GM21717 (cell line): ENCODE data around the gene KIF1A.
"Not testable (repeated sequence)": the region's sequence is repeated elsewhere in the genome, so short reads cannot be mapped to it uniquely, and the experiment has no call there.

Source experiments
- ATAC-seq: cut with Tn5 transposase; IDR thresholded peaks from one replicate; pipeline ENCODE4 v1.9.1; 2021; ENCODE audit warnings: mild to moderate bottlenecking, moderate library complexity; ENCODE audit not compliant: unreplicated experiment

KIF1A gene

GRCh38 chr2:240848900-240849680 is 29.1 kb upstream of the KIF1A start:
- no peak for ATAC-seq

- ATAC-seq, result no peak
Observed at GRCh38 chr2:240847817-240848216, 27.8 kb upstream of the KIF1A start.

GRCh38 chr2:240846873-240847595 is 27.0 kb upstream of the KIF1A start:
- no peak for ATAC-seq

GRCh38 chr2:240846309-240846708 is 26.3 kb upstream of the KIF1A start:
- ATAC-seq, result not testable (repeated sequence)

DNA sequence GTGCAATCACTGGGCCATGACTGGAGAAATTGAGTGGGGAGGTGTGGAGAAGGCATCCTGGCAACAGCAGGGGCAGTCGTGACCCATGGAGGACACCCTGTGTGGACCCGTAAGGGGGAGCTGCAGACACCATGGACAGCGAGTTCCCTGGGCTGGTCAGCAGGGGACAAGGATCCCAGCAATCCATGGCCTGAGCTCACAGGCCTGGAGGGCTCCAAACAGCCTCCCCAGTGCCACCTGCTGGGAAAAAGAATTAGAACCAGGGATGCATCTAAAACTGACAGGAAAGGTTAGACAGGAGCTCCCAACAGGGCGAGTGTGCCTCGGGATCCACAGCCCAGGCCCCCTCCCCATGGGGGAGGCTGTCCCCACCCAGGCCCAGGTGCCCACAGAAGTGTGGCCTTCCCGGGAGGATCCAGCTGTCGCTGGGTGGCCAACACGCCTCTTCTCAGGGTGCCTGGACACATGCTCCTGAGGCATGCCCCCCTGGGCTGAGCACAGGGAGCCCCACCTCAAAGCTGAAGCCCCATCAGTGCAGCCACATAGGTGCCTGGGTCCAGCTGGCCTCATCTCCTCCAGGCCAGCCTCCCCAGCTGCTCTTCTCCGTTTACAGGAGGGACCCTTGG is 20.5 kb upstream of the KIF1A start:
- ATAC-seq, result no peak

DNA sequence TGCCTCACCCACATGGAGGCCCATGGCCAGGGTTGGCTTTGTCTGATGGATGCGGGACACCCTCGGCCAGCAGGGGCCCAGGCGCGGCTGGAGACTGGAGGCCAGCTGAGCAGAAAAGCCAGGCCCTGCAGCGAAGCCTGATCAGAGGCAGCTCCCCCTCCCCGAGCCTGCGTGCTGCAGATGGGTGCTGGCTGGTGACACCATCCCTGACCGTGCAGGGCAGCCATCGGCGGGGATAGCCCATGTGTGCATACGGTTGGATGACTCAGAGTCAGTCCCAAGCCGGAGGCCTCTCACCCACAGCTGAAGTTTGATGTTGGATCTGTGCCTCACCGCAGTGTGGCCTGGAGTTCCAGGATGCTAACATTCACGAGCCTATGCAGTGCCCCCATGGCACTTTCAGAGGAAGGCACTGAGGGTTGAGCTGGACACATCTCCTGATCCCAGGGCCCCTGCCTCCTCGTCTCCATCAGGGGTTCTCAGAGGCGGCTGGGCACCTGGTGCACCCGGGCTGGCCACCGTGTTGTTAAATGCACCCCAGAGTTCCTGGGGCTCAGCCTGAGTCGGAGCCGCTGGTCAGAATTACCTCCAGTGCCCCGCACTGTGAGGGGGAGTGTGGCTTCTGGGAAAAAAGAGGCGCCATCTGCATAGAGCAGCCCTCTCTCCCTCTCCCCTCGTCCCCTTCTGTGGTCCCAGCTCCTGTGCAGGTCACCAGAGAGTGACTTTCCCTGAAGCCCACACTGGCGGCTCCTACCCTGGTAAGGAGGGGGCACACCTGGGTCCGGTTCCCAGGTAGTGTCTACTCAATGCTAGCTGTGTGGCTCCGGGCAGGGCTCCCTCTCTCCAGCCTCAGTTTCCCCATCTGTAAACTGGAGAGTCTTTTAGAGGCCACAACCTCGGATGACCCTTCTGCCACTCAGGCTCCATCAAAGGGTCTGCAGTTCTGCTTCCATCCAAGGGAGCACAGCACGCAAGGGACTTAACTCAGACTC is 19.4 kb upstream of the KIF1A start:
- no peak for ATAC-seq

DNA sequence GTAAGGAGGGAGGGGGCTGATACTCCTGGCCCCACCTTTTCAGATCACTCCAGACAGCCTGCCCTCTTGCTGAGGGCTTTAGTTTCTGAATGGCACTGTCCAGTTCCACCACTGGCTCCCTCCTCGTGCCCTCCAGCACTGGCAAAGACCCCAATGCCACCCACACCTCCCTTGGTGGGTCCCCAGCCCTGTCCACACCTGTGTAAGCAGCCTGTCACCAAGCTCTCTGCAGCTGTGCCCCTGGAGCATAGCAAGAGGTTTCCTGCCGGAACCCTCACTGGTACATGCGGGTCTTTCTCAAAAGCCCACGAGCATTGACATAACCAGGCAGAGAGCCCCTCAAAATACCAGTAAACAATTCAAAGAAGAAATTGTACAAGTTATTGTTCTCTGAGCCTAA is 17.6 kb upstream of the KIF1A start:
- ATAC-seq, result no peak

- ATAC-seq, result no peak
Observed at GRCh38 chr2:240836781-240837467, 16.9 kb upstream of the KIF1A start.

DNA sequence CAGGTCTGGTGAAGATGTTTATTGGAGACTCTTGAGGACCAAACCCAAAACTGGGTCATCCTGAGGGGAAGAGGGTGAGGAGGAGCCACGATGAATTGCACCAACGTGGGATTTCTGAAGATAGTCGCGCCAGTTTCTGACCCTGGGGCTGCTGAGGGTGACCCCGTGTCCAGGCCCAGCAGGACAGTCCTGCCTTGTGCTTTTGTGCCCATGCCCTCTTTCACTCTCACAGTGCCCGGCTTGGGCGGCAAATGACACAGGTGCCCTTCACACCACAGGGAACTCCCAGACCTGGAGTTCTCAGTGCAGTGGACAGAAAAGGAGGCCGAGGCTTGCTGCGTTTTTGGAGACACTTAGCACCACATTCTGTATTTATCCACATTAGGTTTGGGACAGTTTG is 15.5 kb upstream of the KIF1A start:
- no peak for ATAC-seq

DNA sequence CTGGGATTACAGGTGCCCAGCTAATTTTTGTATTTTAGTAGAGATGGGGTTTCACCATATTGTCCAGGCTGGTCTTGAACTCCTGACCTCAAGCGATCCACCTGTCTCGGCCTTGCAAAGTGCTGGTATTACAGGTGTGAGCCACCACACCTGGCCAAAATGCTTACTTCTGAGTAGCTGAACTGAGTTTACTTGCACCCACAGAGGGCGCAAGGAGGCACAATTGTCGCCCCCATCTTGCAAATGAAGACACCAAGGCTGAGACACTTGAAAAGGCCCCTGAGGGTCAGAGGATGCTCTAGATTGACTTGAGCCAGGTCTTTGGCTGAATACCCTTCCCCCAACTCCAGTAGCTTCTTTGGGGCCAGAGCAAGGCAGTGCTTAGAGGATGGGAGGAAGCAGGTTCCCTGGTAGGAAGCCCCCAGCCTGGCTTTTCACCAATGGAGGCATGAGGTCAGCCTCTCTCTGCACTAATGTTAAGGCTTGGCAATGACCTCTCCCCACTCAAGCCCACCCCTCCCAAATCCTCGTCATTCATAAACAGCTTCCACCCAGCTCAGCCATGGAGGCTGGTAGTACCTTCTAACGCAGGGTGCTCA is 14.5 kb upstream of the KIF1A start:
- ATAC-seq, result no peak

- ATAC-seq, result no peak
Observed at GRCh38 chr2:240833724-240834285, 13.8 kb upstream of the KIF1A start.

DNA sequence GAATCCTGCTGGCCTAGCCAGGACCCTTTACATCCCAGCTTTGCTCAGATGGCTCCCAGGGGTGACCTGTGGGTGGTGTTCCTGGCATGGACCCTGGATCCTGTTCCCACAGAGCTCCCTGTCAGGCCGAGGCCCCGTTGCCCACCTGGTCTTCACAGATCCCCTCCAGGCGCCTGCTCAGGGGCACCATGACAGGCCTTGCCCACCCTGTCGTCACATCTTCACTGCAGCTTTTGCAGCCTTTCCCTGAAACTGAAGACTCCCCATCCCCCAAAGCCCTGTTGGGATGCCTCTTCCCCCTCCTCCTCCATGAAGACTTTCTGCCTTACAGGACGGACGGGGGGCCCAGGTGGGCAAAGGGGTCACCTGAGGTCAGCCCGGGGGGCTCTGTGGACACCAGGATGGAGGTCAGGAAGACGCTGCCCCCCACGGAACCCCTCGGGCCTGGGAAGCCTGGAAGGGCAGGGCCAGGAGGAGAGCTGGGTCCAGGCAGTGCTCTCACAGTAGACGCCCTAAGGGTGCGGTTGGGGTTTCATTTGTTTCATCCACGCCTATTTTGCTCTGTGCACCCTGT is 13.0 kb upstream of the KIF1A start:
- no peak for ATAC-seq

GRCh38 chr2:240832205-240832727 is 12.2 kb upstream of the KIF1A start:
- ATAC-seq, result peak; percentile 73

DNA sequence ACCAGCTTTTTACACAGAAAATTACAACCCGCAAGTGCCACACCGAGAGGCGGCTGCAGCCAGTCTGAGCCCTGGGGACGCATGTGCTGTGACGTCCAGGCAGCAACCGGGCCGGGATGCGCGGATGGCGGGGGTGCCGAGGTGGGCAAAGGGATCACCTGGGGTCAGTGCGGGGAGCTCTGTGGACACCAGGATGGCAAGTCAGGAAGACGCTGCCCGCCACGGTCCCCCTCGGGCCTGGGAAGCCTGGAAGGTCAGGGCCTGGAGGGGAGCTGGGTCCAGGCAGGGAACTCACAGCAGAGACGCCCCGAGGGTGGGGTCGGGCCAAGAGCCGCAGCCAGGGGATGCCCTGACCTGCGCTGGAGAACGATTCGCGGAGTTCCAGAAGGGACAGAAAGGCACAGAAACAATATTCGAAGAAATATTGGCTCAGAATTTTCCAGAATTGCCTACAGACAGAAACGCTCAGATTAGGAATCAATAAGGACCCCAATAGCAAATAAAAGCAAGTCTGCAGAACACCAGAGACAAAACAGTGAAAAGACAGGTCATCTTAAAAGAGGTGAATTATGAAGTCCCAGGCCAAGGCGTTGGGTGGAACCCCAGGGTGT is 11.7 kb upstream of the KIF1A start:
- no peak for ATAC-seq

DNA sequence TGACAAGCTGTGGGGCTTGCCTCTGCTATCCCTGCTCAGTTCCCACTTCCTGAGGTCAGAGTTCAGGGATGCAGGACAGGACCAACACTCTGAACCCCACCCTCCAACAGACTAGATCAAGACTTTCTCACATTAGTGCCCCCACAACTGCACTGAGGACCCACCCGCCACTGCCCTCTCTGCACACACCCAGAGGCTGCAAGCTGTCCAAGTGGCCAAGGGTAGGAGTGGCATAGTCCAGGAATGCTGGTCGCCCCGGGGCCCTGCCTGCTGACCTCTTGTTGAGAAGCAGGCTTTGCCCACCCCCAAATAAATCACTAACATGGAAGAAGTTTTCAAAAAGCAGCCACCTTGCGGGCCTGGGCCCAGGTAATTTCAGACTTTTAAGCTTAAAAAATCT is 5.5 kb upstream of the KIF1A start:
- ATAC-seq, result no peak

- ATAC-seq, result no peak
Observed at GRCh38 chr2:240823449-240824336, 3.7 kb upstream of the KIF1A start.

GRCh38 chr2:240822280-240822847 is 2.3 kb upstream of the KIF1A start:
- ATAC-seq, result no peak
